HCT116 (cell line): ENCODE measurements around the gene TCF21.

Source experiments
- ATF3 ChIP-seq: IDR thresholded peaks from 2 replicates; pipeline ENCODE4 v1.6.1; 2012
- CTCF ChIP-seq, 3 experiments: fragments of 200-600 bp in 1 of 3; sonication (generic) in 1 of 3; IDR thresholded peaks in 2 of 3; conservative IDR thresholded peaks in 1 of 3; 2 replicates each; pipeline ENCODE4 v1.5.1; 2012 to 2017; ENCODE audit warnings: low read depth in 2 of 3, low read length in 2 of 3, antibody characterized with exemption in 1 of 3, borderline replicate concordance in 1 of 3, control low read depth in 1 of 3, mild to moderate bottlenecking in 1 of 3, mixed read lengths in 1 of 3, mixed run types in 1 of 3, moderate library complexity in 1 of 3; ENCODE audit not compliant: insufficient read depth in 1 of 3
- EZH2phosphoT487 ChIP-seq: fragments of 200-600 bp; IDR thresholded peaks from 2 replicates; pipeline ENCODE4 v1.6.1; 2018; ENCODE audit warnings: antibody characterized with exemption, borderline replicate concordance
- MAX ChIP-seq: IDR thresholded peaks from 2 replicates; pipeline ENCODE4 v1.6.1; 2012
- POLR2A ChIP-seq: IDR thresholded peaks from 2 replicates; pipeline ENCODE4 v1.7.0; 2011; ENCODE audit warnings: borderline replicate concordance; ENCODE audit not compliant: insufficient read depth, insufficient read length; ENCODE audit errors: extremely low read depth
- POLR2AphosphoS5 ChIP-seq: IDR thresholded peaks from 2 replicates; pipeline ENCODE4 v1.6.1; 2011; ENCODE audit warnings: mild to moderate bottlenecking, low read depth, low read length, moderate library complexity
- REST ChIP-seq: IDR thresholded peaks from 2 replicates; pipeline ENCODE4 v1.6.1; 2012; ENCODE audit warnings: low read depth
- SIN3A ChIP-seq: IDR thresholded peaks from 2 replicates; pipeline ENCODE4 v1.6.1; 2012; ENCODE audit warnings: low read depth
- SP1 ChIP-seq: IDR thresholded peaks from 2 replicates; pipeline ENCODE4 v1.6.1; 2012; ENCODE audit warnings: low read depth
- SRF ChIP-seq: IDR thresholded peaks from 2 replicates; pipeline ENCODE4 v1.6.1; 2012; ENCODE audit warnings: low read depth
- TCF7L2 ChIP-seq: IDR thresholded peaks from 2 replicates; pipeline ENCODE4 v1.7.0; 2011; ENCODE audit warnings: borderline replicate concordance, inconsistent platforms; ENCODE audit not compliant: insufficient read depth, insufficient read length; ENCODE audit errors: extremely low read depth

GRCh38 chr6:133891149-133891926, 2.4 kb downstream of the TCF21 start:
- TF ChIP-seq CTCF (IDR thresholded peaks at IDR 0.05 in 2 of 3, conservative IDR thresholded peaks at IDR 0.05 in 1 of 3; ENCODE audit: borderline replicate concordance in 1 of 3, insufficient read depth in 1 of 3, low read depth in 2 of 3, low read length in 2 of 3) (no peak), REST (no peak), TCF7L2 (no peak), SP1 (no peak), ATF3 (no peak), EZH2phosphoT487 (no peak), POLR2A (no peak), POLR2AphosphoS5 (no peak), MAX (no peak), SRF (no peak), SIN3A (no peak)
